GM21423 (cell line): ENCODE data around the gene C11orf54.
"Not testable (repeated sequence)": the region's sequence is repeated elsewhere in the genome, so short reads cannot be mapped to it uniquely, and the experiment has no call there.

Source experiments
- ATAC-seq: cut with Tn5 transposase; IDR thresholded peaks from one replicate; pipeline ENCODE4 v1.9.1; 2021; ENCODE audit warnings: mild to moderate bottlenecking, moderate library complexity; ENCODE audit not compliant: unreplicated experiment

The C11orf54 gene

DNA sequence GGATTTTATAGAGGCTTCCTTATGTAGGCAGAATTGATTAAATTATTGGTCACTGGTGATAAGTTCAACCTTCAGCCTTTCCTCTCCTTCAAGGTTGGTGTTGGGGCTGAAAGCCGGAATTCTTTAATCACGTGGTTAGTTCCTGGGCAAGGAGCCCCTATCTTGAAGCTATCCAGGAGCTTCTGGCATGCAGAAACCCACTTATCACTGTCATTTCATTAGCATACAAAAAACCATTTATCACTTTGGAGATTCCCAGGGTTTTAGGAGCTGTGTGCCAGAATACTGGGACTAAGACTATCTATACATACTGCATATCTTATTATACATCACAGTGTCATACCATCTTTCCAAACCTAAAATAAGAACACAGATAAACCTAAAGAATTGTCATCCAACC is 24.1 kb downstream of the C11orf54 start:
- no peak for ATAC-seq

- no peak for ATAC-seq
Measured at GRCh38 chr11:93766504-93766903, 25.0 kb downstream of the C11orf54 start.

DNA sequence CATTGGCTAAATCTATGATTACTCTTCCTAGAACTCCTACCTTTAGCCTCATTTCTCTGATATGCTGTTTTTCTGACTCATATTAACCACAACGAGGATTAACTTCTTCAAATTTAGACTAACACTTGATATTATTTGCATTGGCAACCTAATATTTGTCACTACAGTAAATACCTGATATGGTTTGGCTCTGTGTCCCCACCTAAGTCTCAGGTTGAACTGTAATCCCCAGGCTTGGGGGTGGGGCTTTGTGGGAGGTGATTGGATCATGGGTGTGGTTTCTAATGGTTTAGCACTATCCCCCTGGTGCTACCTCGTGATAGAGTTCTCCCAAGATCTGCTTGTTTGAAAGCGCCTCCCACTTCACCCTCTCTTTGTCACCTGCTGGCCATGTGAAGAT is 25.5 kb downstream of the C11orf54 start:
- ATAC-seq: no peak

DNA sequence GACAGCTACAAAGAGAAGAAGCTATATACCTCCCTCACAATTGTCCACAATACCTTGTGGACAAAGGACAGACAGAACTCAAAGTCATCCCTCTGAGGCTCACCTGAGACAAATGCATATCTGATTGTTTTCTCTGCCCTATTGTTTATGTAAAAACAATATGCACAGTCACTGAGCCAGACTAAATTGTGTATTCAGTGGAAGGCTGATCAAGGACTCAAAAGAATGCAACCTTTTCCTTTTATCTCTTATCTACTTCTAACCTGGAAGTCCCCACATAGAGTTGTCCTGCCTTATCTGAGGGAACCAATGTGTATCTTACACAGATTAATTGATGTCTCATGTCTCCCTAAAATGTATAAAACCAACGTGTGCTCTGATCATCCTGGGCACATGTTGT is 28.7 kb downstream of the C11orf54 start:
- ATAC-seq: no peak

GRCh38 chr11:93772123-93772522 is 30.7 kb downstream of the C11orf54 start:
- no peak for ATAC-seq

DNA sequence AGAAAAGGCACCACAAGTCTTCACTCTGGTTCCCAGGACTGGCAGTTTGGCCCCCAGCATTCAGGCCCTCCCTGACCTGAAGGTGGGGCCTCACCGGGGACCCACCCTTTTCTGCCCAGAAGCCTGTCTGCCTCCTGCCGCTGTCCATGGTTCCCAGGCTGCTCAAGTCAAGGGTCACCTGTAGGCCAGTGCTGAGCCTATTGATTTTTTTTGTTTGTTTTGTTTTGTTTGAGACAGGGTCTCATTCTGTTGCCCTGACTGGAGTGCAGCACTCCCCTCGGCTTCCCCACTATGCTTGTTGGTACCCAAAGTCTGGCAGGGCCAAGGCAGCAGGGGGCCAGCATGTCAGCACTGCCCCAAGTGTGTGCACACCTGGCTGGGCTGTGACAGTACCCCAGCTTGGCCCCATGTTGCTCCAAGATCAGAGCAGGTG is 31.6 kb downstream of the C11orf54 start:
- ATAC-seq: no peak

- ATAC-seq: no peak
Measured at GRCh38 chr11:93773601-93774200, 32.2 kb downstream of the C11orf54 start.

GRCh38 chr11:93774560-93774959 is 33.1 kb downstream of the C11orf54 start:
- not testable (repeated sequence) for ATAC-seq

DNA sequence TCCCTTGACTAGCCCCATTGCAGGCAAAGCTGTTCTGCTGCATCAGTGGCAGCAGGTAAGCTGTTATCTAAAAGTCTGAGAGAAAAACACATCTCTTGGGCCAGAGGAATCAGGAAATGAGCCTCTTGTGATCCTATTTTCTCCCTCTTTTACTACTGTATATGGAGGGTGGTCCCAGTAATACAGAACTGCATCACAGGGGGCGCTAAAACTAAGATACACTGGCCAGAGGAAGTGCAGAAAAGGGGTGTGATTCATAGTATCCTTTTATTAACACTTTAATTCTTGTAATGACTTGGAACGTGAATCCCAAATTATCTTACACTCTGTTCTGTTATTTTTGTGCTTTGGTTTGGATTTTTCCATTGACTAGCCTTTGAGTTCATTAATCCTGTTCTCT is 33.8 kb downstream of the C11orf54 start:
- ATAC-seq: no peak

DNA sequence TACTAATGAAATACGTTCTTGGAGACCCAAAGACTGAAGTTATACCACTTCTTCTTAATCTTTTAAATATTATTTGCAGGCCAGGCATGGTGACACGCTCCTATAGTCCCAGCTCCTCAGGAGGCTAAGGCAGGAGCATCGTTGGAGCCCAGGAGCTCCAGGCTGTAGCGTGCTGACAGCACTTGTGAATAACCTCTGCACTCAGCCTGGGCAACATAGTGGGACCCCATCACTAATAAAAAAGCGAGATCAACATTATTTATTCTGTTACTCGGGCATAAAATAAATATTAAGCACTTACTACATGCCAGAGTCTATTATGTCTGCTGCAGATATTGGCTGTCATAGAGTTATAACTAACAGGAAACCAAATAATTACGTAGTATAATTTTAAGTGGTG is 41.9 kb downstream of the C11orf54 start:
- ATAC-seq: no peak

- ATAC-seq: peak; percentile 39
Measured at GRCh38 chr11:93783765-93784144, 42.3 kb downstream of the C11orf54 start.

DNA sequence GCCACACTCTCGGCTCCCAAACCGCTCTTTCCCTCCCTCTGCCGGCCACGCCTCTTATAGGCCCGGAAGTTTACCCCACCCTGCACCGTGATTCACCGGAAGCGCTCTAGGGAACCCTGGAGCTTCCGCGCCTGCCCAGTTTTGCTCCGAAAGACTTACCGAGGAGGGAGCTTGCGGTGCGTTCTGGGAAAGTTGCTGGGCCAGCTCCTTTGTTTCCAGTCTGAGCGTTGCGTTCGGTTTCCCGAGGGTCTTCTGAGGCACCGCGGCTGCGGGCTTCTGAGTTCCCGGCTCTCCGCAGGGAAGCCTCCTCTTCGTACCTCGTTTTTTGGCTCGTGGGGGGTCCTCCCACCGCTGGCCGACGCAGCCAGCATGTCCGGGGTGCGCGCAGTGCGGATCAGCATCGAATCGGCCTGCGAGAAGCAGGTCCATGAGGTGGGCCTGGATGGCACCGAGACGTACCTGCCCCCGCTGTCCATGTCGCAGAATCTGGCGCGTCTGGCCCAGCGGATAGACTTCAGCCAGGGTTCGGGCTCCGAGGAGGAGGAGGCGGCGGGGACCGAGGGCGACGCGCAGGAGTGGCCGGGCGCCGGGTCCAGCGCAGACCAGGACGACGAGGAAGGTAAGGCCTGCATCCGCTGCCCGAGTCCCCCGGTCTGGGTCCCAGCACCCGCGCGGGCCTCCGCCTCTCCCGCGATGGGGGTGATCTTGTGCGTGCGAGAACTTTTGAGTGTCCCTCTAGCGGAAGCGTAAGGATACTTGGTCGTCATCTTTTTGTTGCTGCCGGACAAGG is 42.9 kb downstream of the C11orf54 start, which contains the start of gene MED17:
Gene MED17, plus strand, starts transcription at position 138 of the 790 bp plus-strand sequence. Its CDS starts 232 bp downstream, at position 370.
- ATAC-seq: peak; percentile 96

- peak; percentile 32 for ATAC-seq
Measured at GRCh38 chr11:93784935-93785360, 43.5 kb downstream of the C11orf54 start.

GRCh38 chr11:93791493-93791892 is 50.0 kb downstream of the C11orf54 start:
- no peak for ATAC-seq

DNA sequence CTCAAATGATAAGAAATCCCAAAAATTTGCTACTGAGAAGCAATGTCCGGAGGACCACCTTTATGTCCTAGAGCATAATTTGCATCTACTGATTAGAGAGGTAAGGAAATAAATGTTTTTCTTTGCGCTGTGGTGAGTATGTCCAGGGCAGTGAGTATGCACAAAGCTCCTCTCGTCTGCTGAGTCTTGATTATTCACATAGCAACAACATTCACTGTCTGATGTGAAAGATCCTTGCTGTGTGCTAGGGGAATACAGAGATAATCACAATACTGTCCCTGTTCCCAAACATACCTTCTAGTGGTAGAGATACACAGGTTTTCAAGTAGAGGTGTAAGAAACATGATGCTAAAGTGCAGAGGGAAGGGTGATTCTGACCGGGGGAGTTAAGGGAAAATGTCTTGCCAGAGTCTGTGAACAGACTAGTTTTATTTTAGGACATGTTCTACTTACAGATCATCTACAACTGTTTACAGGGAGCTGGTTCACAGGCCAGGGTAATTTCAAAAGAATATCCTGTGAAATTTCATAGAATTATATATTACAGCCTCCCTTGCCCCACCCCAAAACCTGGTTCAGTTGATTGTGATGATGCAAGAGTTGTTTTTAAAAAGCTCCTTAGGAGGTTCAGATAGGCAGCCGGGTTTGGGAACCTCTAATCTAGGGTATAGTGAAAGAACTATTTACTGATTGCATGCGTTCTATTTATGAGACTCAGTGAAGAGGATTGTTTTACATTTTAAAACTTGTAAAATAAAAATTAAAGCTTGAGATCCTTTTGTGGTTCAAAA is 55.2 kb downstream of the C11orf54 start:
- ATAC-seq: no peak

GRCh38 chr11:93801366-93801765 is 59.9 kb downstream of the C11orf54 start:
- ATAC-seq: no peak

DNA sequence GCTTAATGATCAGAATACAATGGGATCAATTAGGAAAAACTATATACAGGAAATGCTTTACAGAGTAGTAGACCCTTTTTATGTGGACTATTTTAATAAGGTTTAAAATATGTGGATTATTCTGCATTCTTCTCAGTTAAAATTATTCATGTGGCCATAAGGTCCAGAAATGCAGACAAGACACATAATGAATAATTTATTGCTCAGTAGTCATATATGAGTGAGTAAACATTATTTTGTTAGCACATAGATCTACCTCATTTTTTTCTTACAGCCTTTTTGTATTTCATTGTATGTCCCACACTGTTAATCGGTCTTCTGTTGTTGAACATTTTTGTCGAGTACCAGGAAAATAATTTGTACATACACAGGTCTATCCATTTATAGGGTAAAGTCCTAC is 63.4 kb downstream of the C11orf54 start:
- ATAC-seq: no peak

DNA sequence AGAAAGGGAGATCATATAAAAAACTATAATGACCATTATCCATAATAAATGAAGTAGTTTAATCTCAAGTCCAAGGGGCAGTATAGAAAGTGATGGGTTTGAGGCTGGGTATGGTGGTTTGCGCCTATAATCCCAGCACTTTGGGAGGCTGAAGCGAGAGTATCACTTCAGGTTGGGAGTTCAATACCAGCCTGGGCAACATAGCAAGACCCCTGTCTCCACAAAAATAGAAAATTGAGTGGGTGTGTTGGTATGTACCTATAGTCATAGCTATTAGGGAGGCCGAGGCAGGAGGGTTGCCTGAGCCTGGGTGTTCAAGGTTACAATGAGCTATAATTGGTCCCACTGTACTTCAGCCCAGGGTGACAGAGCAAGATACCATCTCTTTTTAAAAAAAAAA is 66.5 kb downstream of the C11orf54 start:
- ATAC-seq: no peak

DNA sequence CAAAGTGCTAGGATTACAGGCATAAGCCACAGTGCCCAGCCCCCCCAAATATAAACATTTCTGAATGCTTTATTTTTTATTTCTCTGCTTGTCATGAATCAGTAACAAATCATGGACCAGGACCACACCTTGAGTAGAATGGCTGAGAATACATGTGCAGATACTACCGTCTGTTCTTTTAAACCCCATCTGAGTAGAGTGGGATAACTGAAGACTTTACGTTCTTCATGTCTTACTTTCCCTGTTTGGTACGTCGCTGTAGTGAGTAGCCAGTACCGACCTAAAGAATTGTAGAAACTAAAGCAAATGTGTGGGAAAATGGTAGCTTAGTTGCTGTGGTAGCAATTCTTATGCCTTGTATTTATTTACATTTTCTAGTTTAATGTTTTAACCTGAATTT is 72.5 kb downstream of the C11orf54 start:
- ATAC-seq: no peak
